ENCODE measurements around the gene SRC. TPM values are rescaled to one million over a fixed set of nuclear protein-coding genes. Genes with fewer than 3 reads are reported as not detected.
"Not testable (repeated sequence)": the region's sequence is repeated elsewhere in the genome, so short reads cannot be mapped to it uniquely, and the experiment has no call there.

SRC gene
- polyA plus RNA-seq, 1 donor (not counting 4 experiments of a cell fraction or from before 2014, with no cell fraction given) = 22.8 TPM

- Histone ChIP-seq H3K4me2 (ENCODE audit: control insufficient read depth, extremely low read depth, insufficient read depth, low read depth, low read length) (no peak overlapping the region), H3K27me3 (ENCODE audit: control insufficient read depth, extremely low read depth, insufficient read depth, low read length) (no peaks in the 10 kb centered on the region), H4K20me1 (ENCODE audit: control insufficient read depth, extremely low read depth, insufficient read depth, low read length) (no peaks in the 10 kb centered on the region), H3K36me3 (ENCODE audit: control insufficient read depth in 2 of 2, extremely low read depth in 1 of 2, insufficient read depth in 2 of 2, low read length in 2 of 2) (no peaks in the 10 kb centered on the region), H3K9ac (ENCODE audit: control insufficient read depth, extremely low read depth, insufficient read depth, low read length) (no peak overlapping the region), H3K9me1 (ENCODE audit: control insufficient read depth, extremely low read depth, insufficient read depth, low read length) (no peaks in the 10 kb centered on the region), H3K4me1 (ENCODE audit: control insufficient read depth, extremely low read depth, insufficient read depth, low read length) (peaks cover 14% of the 10 kb centered on the region), H3K4me3 (ENCODE audit: control insufficient read depth in 2 of 3, extremely low read depth in 1 of 3, insufficient read depth in 2 of 3, low read depth in 1 of 3, low read length in 3 of 3) (no peak overlapping the region), H3K79me2 (ENCODE audit: control insufficient read depth, insufficient read depth, low read length) (no peaks in the 10 kb centered on the region), H3K27ac (ENCODE audit: control insufficient read depth, insufficient read depth, low read length) (no peak overlapping the region), H3K9me3 (ENCODE audit: control insufficient read depth, low read depth, low read length) (no peaks in the 10 kb centered on the region), H2AFZ (ENCODE audit: control insufficient read depth, low read length) (no peak overlapping the region)
- DNase-seq (ENCODE audit: low read depth, low spot score) (no peak), FAIRE-seq (no peak)
- dilution Hi-C loops (cut with MboI; ENCODE audit: extremely low pct_ligation_motif_present, low sequenced_read_pairs) = no loop called here
- TF ChIP-seq EZH2 (IDR thresholded peaks at IDR 0.05; ENCODE audit: low read length) (no peak), CTCF (optimal IDR thresholded peaks at IDR 0.05 in 1 of 3, IDR thresholded peaks at IDR 0.05 in 1 of 3, conservative IDR thresholded peaks at IDR 0.05 in 1 of 3; ENCODE audit: extremely low read depth in 1 of 3, insufficient read depth in 2 of 3, low read length in 3 of 3) (no peak)
Observed at GRCh38 chr20:37337208-37337991, 8.5 kb upstream of the SRC start.

DNA sequence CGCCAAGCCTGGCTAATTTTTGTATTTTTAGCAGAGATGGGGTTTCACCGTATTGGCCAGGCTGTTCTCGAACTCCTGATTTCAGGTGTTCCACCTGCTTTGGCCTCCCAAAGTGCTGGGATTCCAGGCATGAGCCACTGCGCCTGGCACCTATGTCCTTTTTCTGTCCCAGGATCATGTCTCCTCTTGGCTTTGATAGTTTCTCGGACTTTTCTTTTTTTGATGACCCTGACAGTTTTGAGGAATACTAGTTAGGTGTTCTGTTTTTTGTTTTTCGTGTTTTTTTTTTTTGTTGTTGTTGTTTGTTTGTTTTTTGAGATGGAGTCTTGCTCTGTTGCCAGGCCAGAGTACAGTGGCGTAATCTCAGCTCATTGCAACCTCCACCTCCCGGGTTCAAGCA is 7.6 kb upstream of the SRC start:
- H3K4me3 ChIP-seq (ENCODE audit: control insufficient read depth in 2 of 3, extremely low read depth in 1 of 3, insufficient read depth in 2 of 3, low read depth in 1 of 3, low read length in 3 of 3); H3K9ac ChIP-seq (ENCODE audit: control insufficient read depth, extremely low read depth, insufficient read depth, low read length); H3K9me1 ChIP-seq (ENCODE audit: control insufficient read depth, extremely low read depth, insufficient read depth, low read length); H3K27me3 ChIP-seq (ENCODE audit: control insufficient read depth, extremely low read depth, insufficient read depth, low read length); dilution Hi-C loops (cut with MboI; ENCODE audit: extremely low pct_ligation_motif_present, low sequenced_read_pairs); H3K4me2 ChIP-seq (ENCODE audit: control insufficient read depth, extremely low read depth, insufficient read depth, low read depth, low read length); FAIRE-seq; H3K79me2 ChIP-seq (ENCODE audit: control insufficient read depth, insufficient read depth, low read length); H3K36me3 ChIP-seq (ENCODE audit: control insufficient read depth in 2 of 2, extremely low read depth in 1 of 2, insufficient read depth in 2 of 2, low read length in 2 of 2); H4K20me1 ChIP-seq (ENCODE audit: control insufficient read depth, extremely low read depth, insufficient read depth, low read length); H3K4me1 ChIP-seq (ENCODE audit: control insufficient read depth, extremely low read depth, insufficient read depth, low read length); H2AFZ ChIP-seq (ENCODE audit: control insufficient read depth, low read length); DNase-seq (ENCODE audit: low read depth, low spot score); H3K27ac ChIP-seq (ENCODE audit: control insufficient read depth, insufficient read depth, low read length); H3K9me3 ChIP-seq (ENCODE audit: control insufficient read depth, low read depth, low read length): not testable (repeated sequence)

DNA sequence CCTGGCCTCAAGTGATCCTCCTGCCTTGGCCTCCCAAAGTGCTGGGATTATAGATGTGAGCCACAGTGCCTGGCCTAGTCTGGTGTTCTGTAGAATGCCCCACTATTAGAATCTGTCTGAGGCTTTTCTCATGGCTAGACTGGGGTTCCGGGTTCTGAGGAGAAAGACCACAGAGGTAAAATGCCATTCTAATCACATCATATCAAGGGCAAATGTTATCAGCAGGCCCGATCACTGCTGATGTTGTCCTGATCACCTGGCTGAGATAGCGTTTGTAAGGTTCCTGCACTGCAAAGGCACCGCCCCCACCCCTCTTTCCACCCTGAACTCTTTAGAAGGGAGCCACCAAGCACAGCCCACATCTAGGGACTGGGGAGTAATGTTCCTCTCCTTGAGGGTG is 6.7 kb upstream of the SRC start:
- Histone ChIP-seq H3K4me2 (ENCODE audit: control insufficient read depth, extremely low read depth, insufficient read depth, low read depth, low read length) (no peak overlapping the region), H3K79me2 (ENCODE audit: control insufficient read depth, insufficient read depth, low read length) (no peaks in the 10 kb centered on the region), H3K27me3 (ENCODE audit: control insufficient read depth, extremely low read depth, insufficient read depth, low read length) (no peaks in the 10 kb centered on the region), H3K9me1 (ENCODE audit: control insufficient read depth, extremely low read depth, insufficient read depth, low read length) (no peaks in the 10 kb centered on the region), H3K27ac (ENCODE audit: control insufficient read depth, insufficient read depth, low read length) (no peak overlapping the region), H3K4me3 (ENCODE audit: control insufficient read depth in 2 of 3, extremely low read depth in 1 of 3, insufficient read depth in 2 of 3, low read depth in 1 of 3, low read length in 3 of 3) (no peak overlapping the region), H3K9me3 (ENCODE audit: control insufficient read depth, low read depth, low read length) (no peaks in the 10 kb centered on the region), H3K9ac (ENCODE audit: control insufficient read depth, extremely low read depth, insufficient read depth, low read length) (no peak overlapping the region), H2AFZ (ENCODE audit: control insufficient read depth, low read length) (no peak overlapping the region), H3K4me1 (ENCODE audit: control insufficient read depth, extremely low read depth, insufficient read depth, low read length) (peaks cover 8% of the 10 kb centered on the region), H4K20me1 (ENCODE audit: control insufficient read depth, extremely low read depth, insufficient read depth, low read length) (no peaks in the 10 kb centered on the region), H3K36me3 (ENCODE audit: control insufficient read depth in 2 of 2, extremely low read depth in 1 of 2, insufficient read depth in 2 of 2, low read length in 2 of 2) (no peaks in the 10 kb centered on the region)
- TF ChIP-seq CTCF (optimal IDR thresholded peaks at IDR 0.05 in 1 of 3, IDR thresholded peaks at IDR 0.05 in 1 of 3, conservative IDR thresholded peaks at IDR 0.05 in 1 of 3; ENCODE audit: extremely low read depth in 1 of 3, insufficient read depth in 2 of 3, low read length in 3 of 3) = no peak
- TF ChIP-seq EZH2 (IDR thresholded peaks at IDR 0.05; ENCODE audit: low read length) = no peak
- FAIRE-seq (no peak), DNase-seq (ENCODE audit: low read depth, low spot score) (no peak)
- dilution Hi-C loops (cut with MboI; ENCODE audit: extremely low pct_ligation_motif_present, low sequenced_read_pairs) = no loop called here

GRCh38 chr20:37339764-37340109 is 6.2 kb upstream of the SRC start:
- H4K20me1 ChIP-seq (ENCODE audit: control insufficient read depth, extremely low read depth, insufficient read depth, low read length); dilution Hi-C loops (cut with MboI; ENCODE audit: extremely low pct_ligation_motif_present, low sequenced_read_pairs); DNase-seq (ENCODE audit: low read depth, low spot score); H3K9me3 ChIP-seq (ENCODE audit: control insufficient read depth, low read depth, low read length); H2AFZ ChIP-seq (ENCODE audit: control insufficient read depth, low read length); H3K27me3 ChIP-seq (ENCODE audit: control insufficient read depth, extremely low read depth, insufficient read depth, low read length); H3K4me2 ChIP-seq (ENCODE audit: control insufficient read depth, extremely low read depth, insufficient read depth, low read depth, low read length); H3K79me2 ChIP-seq (ENCODE audit: control insufficient read depth, insufficient read depth, low read length); H3K9me1 ChIP-seq (ENCODE audit: control insufficient read depth, extremely low read depth, insufficient read depth, low read length); FAIRE-seq; H3K9ac ChIP-seq (ENCODE audit: control insufficient read depth, extremely low read depth, insufficient read depth, low read length); H3K36me3 ChIP-seq (ENCODE audit: control insufficient read depth in 2 of 2, extremely low read depth in 1 of 2, insufficient read depth in 2 of 2, low read length in 2 of 2); H3K27ac ChIP-seq (ENCODE audit: control insufficient read depth, insufficient read depth, low read length); H3K4me3 ChIP-seq (ENCODE audit: control insufficient read depth in 2 of 3, extremely low read depth in 1 of 3, insufficient read depth in 2 of 3, low read depth in 1 of 3, low read length in 3 of 3): not testable (repeated sequence)
- peaks cover 14% of the 10 kb centered on the region for H3K4me1 ChIP-seq (ENCODE audit: control insufficient read depth, extremely low read depth, insufficient read depth, low read length)
